SK-N-SH treated with all-trans-retinoic acid at 6 μM for 48 hours (cell line): ENCODE measurements around the gene CYP11A1.

Experiments used
- ARNTL ChIP-seq: fragments of 450-650 bp; formaldehyde crosslinking; IDR thresholded peaks from 2 replicates; pipeline ENCODE4 v1.5.0; 2020; ENCODE audit warnings: low read depth, mild to moderate bottlenecking, moderate library complexity, borderline replicate concordance
- BACH2 ChIP-seq: fragments of 250-450 bp; sonication (Bioruptor Pico); IDR thresholded peaks from 2 replicates; pipeline ENCODE4 v1.9.0; 2021; ENCODE audit warnings: mild to moderate bottlenecking, borderline replicate concordance
- CREB5 ChIP-seq: fragments of 250-450 bp; sonication (Bioruptor Pico); IDR thresholded peaks from 2 replicates; pipeline ENCODE4 v1.5.1; 2020; ENCODE audit warnings: low read depth, mild to moderate bottlenecking, moderate library complexity
- CSDC2 ChIP-seq: fragments of 250-450 bp; sonication (Bioruptor Pico); IDR thresholded peaks from 2 replicates; pipeline ENCODE4 v1.5.0; 2020; ENCODE audit warnings: mild to moderate bottlenecking, moderate library complexity
- CSRNP3 ChIP-seq: fragments of 250-450 bp; sonication (Bioruptor Pico); IDR thresholded peaks from 2 replicates; pipeline ENCODE4 v1.5.1; 2021; ENCODE audit warnings: mild to moderate bottlenecking, moderate library complexity
- ISL1 ChIP-seq: fragments of 250-450 bp; sonication (Bioruptor Pico); IDR thresholded peaks from 2 replicates; pipeline ENCODE4 v2.1.2; 2022; ENCODE audit warnings: mild to moderate bottlenecking, moderate library complexity
- OSR1 ChIP-seq: fragments of 250-450 bp; sonication (Bioruptor Pico); IDR thresholded peaks from 2 replicates; pipeline ENCODE4 v1.8.0; 2022; ENCODE audit warnings: moderate library complexity, mild to moderate bottlenecking, inconsistent platforms
- PATZ1 ChIP-seq: fragments of 250-450 bp; sonication (Bioruptor Pico); IDR thresholded peaks from 2 replicates; pipeline ENCODE4 v1.8.0; 2020; ENCODE audit warnings: mild to moderate bottlenecking, moderate library complexity, borderline replicate concordance
- TCF4 ChIP-seq: fragments of 250-450 bp; sonication (Bioruptor Pico); IDR thresholded peaks from 2 replicates; pipeline ENCODE4 v1.8.0; 2021; ENCODE audit warnings: mild to moderate bottlenecking, moderate library complexity, borderline replicate concordance
- TOX ChIP-seq: fragments of 250-450 bp; sonication (Bioruptor Pico); IDR thresholded peaks from 2 replicates; pipeline ENCODE4 v1.8.0; 2021; ENCODE audit warnings: mild to moderate bottlenecking, moderate library complexity, borderline replicate concordance
- ZFP3 ChIP-seq: fragments of 250-450 bp; sonication (Bioruptor Pico); IDR thresholded peaks from 2 replicates; pipeline ENCODE4 v1.5.0; 2020; ENCODE audit warnings: mild to moderate bottlenecking, moderate library complexity
- ZNF565 ChIP-seq: fragments of 450-650 bp; formaldehyde crosslinking; conservative IDR thresholded peaks from 2 replicates; pipeline ENCODE4 v1.5.0; 2020; ENCODE audit warnings: low read depth, mild to moderate bottlenecking, moderate library complexity

DNA sequence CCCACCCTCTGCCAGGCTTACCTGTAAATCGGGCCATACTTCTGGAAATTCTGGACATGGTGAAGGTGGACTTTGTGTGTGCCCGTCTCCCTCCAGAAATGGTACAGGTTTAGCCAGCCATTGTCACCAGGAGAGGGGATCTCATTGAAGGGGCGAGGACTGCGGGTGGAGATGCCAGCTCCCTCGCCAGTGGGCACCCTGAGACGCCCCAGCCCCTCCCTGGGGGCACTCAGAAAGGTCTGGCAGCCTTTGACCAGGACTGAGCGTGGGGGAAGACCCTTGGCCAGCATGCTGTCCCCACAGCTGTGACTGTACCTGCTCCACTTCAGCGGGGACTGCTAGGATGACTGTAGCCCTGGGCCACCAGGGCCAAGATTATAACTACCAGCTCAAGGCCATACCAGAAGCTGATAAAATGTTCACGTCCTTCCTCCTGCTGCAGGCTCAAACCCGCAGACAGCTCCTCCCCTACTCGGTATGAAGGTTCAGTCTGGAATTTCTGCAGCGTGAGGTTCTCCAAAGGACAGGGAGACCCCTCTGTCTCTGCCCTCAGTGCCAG, at the start of gene CYP11A1:
- TF ChIP-seq BACH2 (no peak), ZFP3 (CRISPR knock-in tag) (no peak), CREB5 (no peak), ARNTL (CRISPR knock-in tag) (no peak), ZNF565 (CRISPR knock-in tag) (no peak), TOX (CRISPR knock-in tag) (no peak), OSR1 (CRISPR knock-in tag) (no peak), TCF4 (CRISPR knock-in tag) (no peak), PATZ1 (CRISPR knock-in tag) (no peak), CSDC2 (CRISPR knock-in tag) (no peak), ISL1 (CRISPR knock-in tag) (no peak), CSRNP3 (CRISPR knock-in tag) (no peak)
